Peyer's patch (tissue), 4 donors: ENCODE results near the gene LRRC4B. TPM values are rescaled to one million over a fixed set of nuclear protein-coding genes. Genes with fewer than 3 reads are reported as not detected.

Experiments used
- DNase-seq, 3 donors: peaks; one replicate each; pipeline ENCODE4 v3.0.0-alpha.2; 2017 to 2019
- H3K27ac ChIP-seq, 4 donors: fragments of 200-600 bp; sonication (generic); one replicate each; pipeline ENCODE4 v1.5.1; 2016 to 2019
- H3K27me3 ChIP-seq, 2 donors: fragments of 200-600 bp; sonication (generic); one replicate each; pipeline ENCODE4 v1.5.1; 2019
- H3K36me3 ChIP-seq, 3 donors: fragments of 200-600 bp; sonication (generic); one replicate each; pipeline ENCODE4 v1.5.1; 2016 to 2019
- H3K4me1 ChIP-seq, 4 donors: fragments of 200-600 bp; sonication (generic); one replicate each; pipeline ENCODE4 v1.5.1; 2016 to 2019
- H3K4me3 ChIP-seq, 4 donors: fragments of 200-600 bp; sonication (generic); 1 replicate in 3 of 4; 2 replicates in 1 of 4; pipeline ENCODE4 v1.5.1; 2016 to 2019; ENCODE audit warnings: mild to moderate bottlenecking in 1 of 4
- H3K9me3 ChIP-seq, 4 donors: fragments of 200-600 bp; sonication (generic); one replicate each; pipeline ENCODE4 v1.5.1; 2016 to 2019; ENCODE audit warnings: mild to moderate bottlenecking in 1 of 4
- CTCF ChIP-seq, 6 experiments: fragments of 450-650 bp in 4 of 6; fragments of 200-600 bp in 2 of 6; sonication (generic) in 1 of 6; IDR thresholded peaks; one replicate each; pipeline ENCODE4 v1.5.1; 2017 to 2019; ENCODE audit warnings: antibody characterized with exemption in 6 of 6, mild to moderate bottlenecking in 3 of 6, moderate library complexity in 1 of 6
- POLR2A ChIP-seq, 2 donors: fragments of 450-650 bp; IDR thresholded peaks; one replicate each; pipeline ENCODE4 v1.5.1; 2017; ENCODE audit warnings: antibody characterized with exemption in 2 of 2, mild to moderate bottlenecking in 2 of 2, moderate library complexity in 2 of 2
- total RNA-seq, 4 donors: library from RNA; depleted of rRNA; stranded (reverse); fragments of >200 nt; gene quantifications; one replicate each; pipeline ENCODE4 v1.1.0, GENCODE V29; 2016

LRRC4B gene
- total RNA-seq, 4 donors from 2014 or later = 0.35 to 2.0 (median 1.4) TPM

GRCh38 chr19:50546527-50547221 is 21.6 kb downstream of the LRRC4B start:
- Histone ChIP-seq H3K36me3 (no peaks in the 10 kb centered on the region), H3K4me1 (no peaks in the 10 kb centered on the region), H3K27me3 (no peaks in the 10 kb centered on the region), H3K9me3 (no peaks in the 10 kb centered on the region), H3K4me3 (no peak overlapping the region), H3K27ac (no peak overlapping the region)
- DNase-seq = no peak
- TF ChIP-seq POLR2A (IDR thresholded peaks at IDR 0.05) = no peak
- TF ChIP-seq CTCF (IDR thresholded peaks at IDR 0.05) = no peak

- TF ChIP-seq POLR2A (IDR thresholded peaks at IDR 0.05) (no peak), CTCF (IDR thresholded peaks at IDR 0.05) (no peak)
- no peaks in the 10 kb centered on the region for H3K9me3 ChIP-seq
- H3K36me3 ChIP-seq = no peaks in the 10 kb centered on the region
- H3K27ac ChIP-seq = no peak overlapping the region
- no peak overlapping the region for H3K4me3 ChIP-seq
- no peak for DNase-seq
- H3K27me3 ChIP-seq = no peaks in the 10 kb centered on the region
- no peaks in the 10 kb centered on the region for H3K4me1 ChIP-seq
Measured at GRCh38 chr19:50542943-50543342, 25.3 kb downstream of the LRRC4B start.

- TF ChIP-seq CTCF (IDR thresholded peaks at IDR 0.05) (peak in 5 of 6 experiments; percentile 39 to 64 (median 52)), POLR2A (IDR thresholded peaks at IDR 0.05) (no peak)
- no peaks in the 10 kb centered on the region for H3K27me3 ChIP-seq
- DNase-seq = peak; percentile 37 to 83 (median 81)
- no peaks in the 10 kb centered on the region for H3K4me1 ChIP-seq
- no peaks in the 10 kb centered on the region for H3K36me3 ChIP-seq
- peaks cover 0 to 4% (median 0%) of the 10 kb centered on the region in 4 donors for H3K9me3 ChIP-seq
- no peak overlapping the region for H3K27ac ChIP-seq
- no peak overlapping the region for H3K4me3 ChIP-seq
Measured at GRCh38 chr19:50537769-50538230, 30.4 kb downstream of the LRRC4B start.

GRCh38 chr19:50537306-50537685 is 30.9 kb downstream of the LRRC4B start:
- no peaks in the 10 kb centered on the region for H3K36me3 ChIP-seq
- TF ChIP-seq POLR2A (IDR thresholded peaks at IDR 0.05) = no peak
- TF ChIP-seq CTCF (IDR thresholded peaks at IDR 0.05) = no peak
- no peaks in the 10 kb centered on the region for H3K27me3 ChIP-seq
- H3K4me1 ChIP-seq = no peaks in the 10 kb centered on the region
- peaks cover 0 to 9% (median 2%) of the 10 kb centered on the region in 4 donors for H3K9me3 ChIP-seq
- no peak overlapping the region for H3K27ac ChIP-seq
- H3K4me3 ChIP-seq = no peak overlapping the region
- no peak for DNase-seq

- no peak overlapping the region for H3K4me3 ChIP-seq
- H3K27me3 ChIP-seq = no peaks in the 10 kb centered on the region
- peaks cover 0 to 9% (median 2%) of the 10 kb centered on the region in 4 donors for H3K9me3 ChIP-seq
- no peak for DNase-seq
- no peaks in the 10 kb centered on the region for H3K4me1 ChIP-seq
- H3K27ac ChIP-seq = no peak overlapping the region
- H3K36me3 ChIP-seq = no peaks in the 10 kb centered on the region
- TF ChIP-seq POLR2A (IDR thresholded peaks at IDR 0.05) = no peak
- TF ChIP-seq CTCF (IDR thresholded peaks at IDR 0.05) = no peak
Measured at GRCh38 chr19:50536662-50537305, 31.5 kb downstream of the LRRC4B start.
